Prostate gland (tissue), 2 donors: ENCODE results near the gene FMNL2.

ENCODE experiments used
- CTCF ChIP-seq, 4 experiments: fragments of 200-600 bp in 2 of 4; fragments of 450-650 bp in 2 of 4; sonication (generic) in 2 of 4; IDR thresholded peaks; 1 replicate in 3 of 4; 2 replicates in 1 of 4; pipeline ENCODE4 v1.5.1; 2016 to 2019; ENCODE audit warnings: antibody characterized with exemption in 4 of 4, mild to moderate bottlenecking in 2 of 4, moderate library complexity in 2 of 4
- POLR2A ChIP-seq: fragments of 450-650 bp; IDR thresholded peaks from one replicate; pipeline ENCODE4 v1.6.1; 2016; ENCODE audit warnings: antibody characterized with exemption, mild to moderate bottlenecking
- POLR2AphosphoS5 ChIP-seq: sonication (generic); formaldehyde crosslinking; IDR thresholded peaks from one replicate; pipeline ENCODE4 v1.6.1; 2017; ENCODE audit warnings: antibody characterized with exemption

- TF ChIP-seq POLR2A: no peak
- no peak for TF ChIP-seq CTCF (IDR thresholded peaks at IDR 0.05)
- no peak for TF ChIP-seq POLR2AphosphoS5
Observed at GRCh38 chr2:152423684-152424083, 88.7 kb downstream of the FMNL2 start.
